ENCODE measurements around the gene UCK1. TPM values are rescaled to one million over a fixed set of nuclear protein-coding genes. Genes with fewer than 3 reads are reported as not detected.

UCK1 gene
- total and polyA plus RNA-seq, 2 of the 13 experiments (the other 11 are each of a cell fraction or from before 2014, with no cell fraction given): 11.0 to 24.1 TPM

DNA sequence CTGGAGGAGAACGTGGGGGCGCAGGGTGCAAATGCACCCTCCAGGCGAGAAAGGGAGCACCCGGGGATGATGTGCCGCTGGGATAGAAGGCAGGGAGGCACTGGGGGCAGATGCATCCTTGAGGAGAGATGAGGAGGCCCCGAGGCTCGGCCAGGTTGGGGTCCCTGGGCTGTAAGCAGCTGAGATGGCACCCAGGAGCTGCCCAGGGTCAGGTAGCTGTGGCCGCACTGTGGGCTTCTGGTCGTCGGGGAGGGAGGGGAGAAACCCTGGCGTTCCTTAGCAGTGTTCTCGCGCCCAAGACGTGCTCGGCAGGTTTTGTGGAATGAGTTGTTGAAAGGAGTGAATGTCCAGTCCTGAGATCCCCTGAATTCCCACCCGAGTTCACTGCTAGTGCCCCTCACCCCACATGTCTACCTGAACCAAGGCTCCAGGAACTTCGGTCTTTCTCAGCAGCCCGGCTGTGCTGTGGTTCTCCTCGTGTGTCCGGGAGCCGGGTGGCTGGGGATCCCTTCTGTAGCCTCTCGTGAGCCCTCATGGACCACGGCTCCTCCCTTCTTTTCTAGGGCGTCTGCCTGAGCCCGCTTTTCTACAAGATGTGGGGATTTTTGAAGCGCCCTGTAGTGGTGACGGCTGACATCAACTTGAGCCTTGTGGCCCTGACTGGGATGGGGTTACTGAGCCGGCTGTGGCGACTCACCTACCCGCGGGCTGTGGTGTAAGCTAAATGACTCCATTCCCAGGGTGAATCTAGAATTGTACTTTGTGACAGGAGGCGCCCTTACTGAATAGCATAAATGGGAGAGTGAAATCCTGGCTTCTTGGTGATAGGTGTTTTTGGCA, 27.2 kb downstream of the UCK1 start (continued):
- TF ChIP-seq, protein P1, sequence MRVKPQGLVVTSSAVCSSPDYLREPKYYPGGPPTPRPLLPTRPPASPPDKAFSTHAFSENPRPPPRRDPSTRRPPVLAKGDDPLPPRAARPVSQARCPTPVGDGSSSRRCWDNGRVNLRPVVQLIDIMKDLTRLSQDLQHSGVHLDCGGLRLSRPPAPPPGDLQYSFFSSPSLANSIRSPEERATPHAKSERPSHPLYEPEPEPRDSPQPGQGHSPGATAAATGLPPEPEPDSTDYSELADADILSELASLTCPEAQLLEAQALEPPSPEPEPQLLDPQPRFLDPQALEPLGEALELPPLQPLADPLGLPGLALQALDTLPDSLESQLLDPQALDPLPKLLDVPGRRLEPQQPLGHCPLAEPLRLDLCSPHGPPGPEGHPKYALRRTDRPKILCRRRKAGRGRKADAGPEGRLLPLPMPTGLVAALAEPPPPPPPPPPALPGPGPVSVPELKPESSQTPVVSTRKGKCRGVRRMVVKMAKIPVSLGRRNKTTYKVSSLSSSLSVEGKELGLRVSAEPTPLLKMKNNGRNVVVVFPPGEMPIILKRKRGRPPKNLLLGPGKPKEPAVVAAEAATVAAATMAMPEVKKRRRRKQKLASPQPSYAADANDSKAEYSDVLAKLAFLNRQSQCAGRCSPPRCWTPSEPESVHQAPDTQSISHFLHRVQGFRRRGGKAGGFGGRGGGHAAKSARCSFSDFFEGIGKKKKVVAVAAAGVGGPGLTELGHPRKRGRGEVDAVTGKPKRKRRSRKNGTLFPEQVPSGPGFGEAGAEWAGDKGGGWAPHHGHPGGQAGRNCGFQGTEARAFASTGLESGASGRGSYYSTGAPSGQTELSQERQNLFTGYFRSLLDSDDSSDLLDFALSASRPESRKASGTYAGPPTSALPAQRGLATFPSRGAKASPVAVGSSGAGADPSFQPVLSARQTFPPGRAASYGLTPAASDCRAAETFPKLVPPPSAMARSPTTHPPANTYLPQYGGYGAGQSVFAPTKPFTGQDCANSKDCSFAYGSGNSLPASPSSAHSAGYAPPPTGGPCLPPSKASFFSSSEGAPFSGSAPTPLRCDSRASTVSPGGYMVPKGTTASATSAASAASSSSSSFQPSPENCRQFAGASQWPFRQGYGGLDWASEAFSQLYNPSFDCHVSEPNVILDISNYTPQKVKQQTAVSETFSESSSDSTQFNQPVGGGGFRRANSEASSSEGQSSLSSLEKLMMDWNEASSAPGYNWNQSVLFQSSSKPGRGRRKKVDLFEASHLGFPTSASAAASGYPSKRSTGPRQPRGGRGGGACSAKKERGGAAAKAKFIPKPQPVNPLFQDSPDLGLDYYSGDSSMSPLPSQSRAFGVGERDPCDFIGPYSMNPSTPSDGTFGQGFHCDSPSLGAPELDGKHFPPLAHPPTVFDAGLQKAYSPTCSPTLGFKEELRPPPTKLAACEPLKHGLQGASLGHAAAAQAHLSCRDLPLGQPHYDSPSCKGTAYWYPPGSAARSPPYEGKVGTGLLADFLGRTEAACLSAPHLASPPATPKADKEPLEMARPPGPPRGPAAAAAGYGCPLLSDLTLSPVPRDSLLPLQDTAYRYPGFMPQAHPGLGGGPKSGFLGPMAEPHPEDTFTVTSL (CRISPR knock-in tag; IDR thresholded peaks at IDR 0.05; ENCODE audit: borderline replicate concordance): no peak
- no peak for TF ChIP-seq ATF7 (IDR thresholded peaks at IDR 0.05)
- peak; percentile 51; the same call in 1 of the 2 replicates for TF ChIP-seq ATF7 (CRISPR knock-in tag; IDR thresholded peaks at IDR 0.05)
- TF ChIP-seq HOXA3 (CRISPR knock-in tag; IDR thresholded peaks at IDR 0.05): no peak
- TF ChIP-seq, protein P2, sequence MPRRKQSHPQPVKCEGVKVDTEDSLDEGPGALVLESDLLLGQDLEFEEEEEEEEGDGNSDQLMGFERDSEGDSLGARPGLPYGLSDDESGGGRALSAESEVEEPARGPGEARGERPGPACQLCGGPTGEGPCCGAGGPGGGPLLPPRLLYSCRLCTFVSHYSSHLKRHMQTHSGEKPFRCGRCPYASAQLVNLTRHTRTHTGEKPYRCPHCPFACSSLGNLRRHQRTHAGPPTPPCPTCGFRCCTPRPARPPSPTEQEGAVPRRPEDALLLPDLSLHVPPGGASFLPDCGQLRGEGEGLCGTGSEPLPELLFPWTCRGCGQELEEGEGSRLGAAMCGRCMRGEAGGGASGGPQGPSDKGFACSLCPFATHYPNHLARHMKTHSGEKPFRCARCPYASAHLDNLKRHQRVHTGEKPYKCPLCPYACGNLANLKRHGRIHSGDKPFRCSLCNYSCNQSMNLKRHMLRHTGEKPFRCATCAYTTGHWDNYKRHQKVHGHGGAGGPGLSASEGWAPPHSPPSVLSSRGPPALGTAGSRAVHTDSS (CRISPR knock-in tag; conservative IDR thresholded peaks at IDR 0.05): no peak
- TF ChIP-seq KDM6A (CRISPR knock-in tag; IDR thresholded peaks at IDR 0.05; ENCODE audit: low read depth): no peak
- no peak for TF ChIP-seq HNRNPL (IDR thresholded peaks at IDR 0.05; ENCODE audit: low read depth, low read length)
- TF ChIP-seq, protein P3, sequence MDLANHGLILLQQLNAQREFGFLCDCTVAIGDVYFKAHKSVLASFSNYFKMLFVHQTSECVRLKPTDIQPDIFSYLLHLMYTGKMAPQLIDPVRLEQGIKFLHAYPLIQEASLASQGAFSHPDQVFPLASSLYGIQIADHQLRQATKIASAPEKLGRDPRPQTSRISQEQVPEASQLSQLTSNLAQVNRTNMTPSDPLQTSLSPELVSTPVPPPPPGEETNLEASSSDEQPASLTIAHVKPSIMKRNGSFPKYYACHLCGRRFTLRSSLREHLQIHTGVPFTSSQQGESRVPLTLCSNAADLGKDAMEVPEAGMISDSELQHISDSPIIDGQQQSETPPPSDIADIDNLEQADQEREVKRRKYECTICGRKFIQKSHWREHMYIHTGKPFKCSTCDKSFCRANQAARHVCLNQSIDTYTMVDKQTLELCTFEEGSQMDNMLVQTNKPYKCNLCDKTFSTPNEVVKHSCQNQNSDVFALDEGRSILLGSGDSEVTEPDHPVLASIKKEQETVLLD (CRISPR knock-in tag; IDR thresholded peaks at IDR 0.05; ENCODE audit: low read depth): no peak
- TF ChIP-seq ETV5 (CRISPR knock-in tag; IDR thresholded peaks at IDR 0.05; ENCODE audit: borderline replicate concordance): no peak
- TF ChIP-seq, protein P4, sequence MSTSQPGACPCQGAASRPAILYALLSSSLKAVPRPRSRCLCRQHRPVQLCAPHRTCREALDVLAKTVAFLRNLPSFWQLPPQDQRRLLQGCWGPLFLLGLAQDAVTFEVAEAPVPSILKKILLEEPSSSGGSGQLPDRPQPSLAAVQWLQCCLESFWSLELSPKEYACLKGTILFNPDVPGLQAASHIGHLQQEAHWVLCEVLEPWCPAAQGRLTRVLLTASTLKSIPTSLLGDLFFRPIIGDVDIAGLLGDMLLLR (CRISPR knock-in tag; IDR thresholded peaks at IDR 0.05): no peak
- no peak for TF ChIP-seq PHF21A (CRISPR knock-in tag; IDR thresholded peaks at IDR 0.05)
- TF ChIP-seq SUZ12 (IDR thresholded peaks at IDR 0.05; ENCODE audit: low read depth, low read length): no peak
- TF ChIP-seq, protein P5, sequence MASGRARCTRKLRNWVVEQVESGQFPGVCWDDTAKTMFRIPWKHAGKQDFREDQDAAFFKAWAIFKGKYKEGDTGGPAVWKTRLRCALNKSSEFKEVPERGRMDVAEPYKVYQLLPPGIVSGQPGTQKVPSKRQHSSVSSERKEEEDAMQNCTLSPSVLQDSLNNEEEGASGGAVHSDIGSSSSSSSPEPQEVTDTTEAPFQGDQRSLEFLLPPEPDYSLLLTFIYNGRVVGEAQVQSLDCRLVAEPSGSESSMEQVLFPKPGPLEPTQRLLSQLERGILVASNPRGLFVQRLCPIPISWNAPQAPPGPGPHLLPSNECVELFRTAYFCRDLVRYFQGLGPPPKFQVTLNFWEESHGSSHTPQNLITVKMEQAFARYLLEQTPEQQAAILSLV (CRISPR knock-in tag; IDR thresholded peaks at IDR 0.05; ENCODE audit: borderline replicate concordance): no peak
- no peak for TF ChIP-seq ZNF160 (CRISPR knock-in tag; IDR thresholded peaks at IDR 0.05)
- TF ChIP-seq KDM4B (CRISPR knock-in tag; IDR thresholded peaks at IDR 0.05): no peak
- no peak for TF ChIP-seq ZFP36L2 (CRISPR knock-in tag; IDR thresholded peaks at IDR 0.05)
- TF ChIP-seq, protein P6, sequence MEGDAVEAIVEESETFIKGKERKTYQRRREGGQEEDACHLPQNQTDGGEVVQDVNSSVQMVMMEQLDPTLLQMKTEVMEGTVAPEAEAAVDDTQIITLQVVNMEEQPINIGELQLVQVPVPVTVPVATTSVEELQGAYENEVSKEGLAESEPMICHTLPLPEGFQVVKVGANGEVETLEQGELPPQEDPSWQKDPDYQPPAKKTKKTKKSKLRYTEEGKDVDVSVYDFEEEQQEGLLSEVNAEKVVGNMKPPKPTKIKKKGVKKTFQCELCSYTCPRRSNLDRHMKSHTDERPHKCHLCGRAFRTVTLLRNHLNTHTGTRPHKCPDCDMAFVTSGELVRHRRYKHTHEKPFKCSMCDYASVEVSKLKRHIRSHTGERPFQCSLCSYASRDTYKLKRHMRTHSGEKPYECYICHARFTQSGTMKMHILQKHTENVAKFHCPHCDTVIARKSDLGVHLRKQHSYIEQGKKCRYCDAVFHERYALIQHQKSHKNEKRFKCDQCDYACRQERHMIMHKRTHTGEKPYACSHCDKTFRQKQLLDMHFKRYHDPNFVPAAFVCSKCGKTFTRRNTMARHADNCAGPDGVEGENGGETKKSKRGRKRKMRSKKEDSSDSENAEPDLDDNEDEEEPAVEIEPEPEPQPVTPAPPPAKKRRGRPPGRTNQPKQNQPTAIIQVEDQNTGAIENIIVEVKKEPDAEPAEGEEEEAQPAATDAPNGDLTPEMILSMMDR (CRISPR knock-in tag; IDR thresholded peaks at IDR 0.05): peak; percentile 38

Measured in HepG2 (cell line).